Esophagus muscularis mucosa (tissue), 4 donors: Measurements from ENCODE around the gene RAB34. TPM values are rescaled to one million over a fixed set of nuclear protein-coding genes. Genes with fewer than 3 reads are reported as not detected.

Experiments
- DNase-seq: peaks from one replicate; pipeline ENCODE4 v3.0.0-alpha.2; 2017; ENCODE audit errors: extremely low spot score
- H3K27ac ChIP-seq, 4 donors: fragments of 200-600 bp; sonication (generic); replicated peaks in 1 of 4; 1 replicate in 3 of 4; 2 replicates in 1 of 4; pipeline ENCODE4 v1.5.1; 2016 to 2019; ENCODE audit warnings: mild to moderate bottlenecking in 1 of 4
- H3K27me3 ChIP-seq, 4 donors: fragments of 200-600 bp; sonication (generic); one replicate each; pipeline versions ENCODE4 v1.5.1 to v1.6.0; 2016 to 2019
- H3K36me3 ChIP-seq, 4 donors: fragments of 200-600 bp; sonication (generic); one replicate each; pipeline ENCODE4 v1.5.1; 2016 to 2019
- H3K4me1 ChIP-seq, 4 donors: fragments of 200-600 bp; sonication (generic); one replicate each; pipeline ENCODE4 v1.5.1; 2016 to 2019
- H3K4me3 ChIP-seq, 4 donors: fragments of 200-600 bp; sonication (generic); 1 replicate in 2 of 4; 2 replicates in 2 of 4; pipeline ENCODE4 v1.5.1; 2016 to 2019; ENCODE audit warnings: mild to moderate bottlenecking in 4 of 4, moderate library complexity in 1 of 4
- H3K9me3 ChIP-seq, 4 donors: fragments of 200-600 bp; sonication (generic); 1 replicate in 3 of 4; 2 replicates in 1 of 4; pipeline ENCODE4 v1.5.1; 2016 to 2019
- EP300 ChIP-seq: sonication (generic); formaldehyde crosslinking; IDR thresholded peaks from one replicate; pipeline ENCODE4 v1.6.1; 2017; ENCODE audit warnings: antibody characterized with exemption
- POLR2A ChIP-seq: fragments of 450-650 bp; IDR thresholded peaks from one replicate; pipeline ENCODE4 v1.6.1; 2017; ENCODE audit warnings: antibody characterized with exemption, moderate library complexity, mild to moderate bottlenecking, low read depth
- POLR2AphosphoS5 ChIP-seq, 2 donors: sonication (generic); formaldehyde crosslinking; IDR thresholded peaks; one replicate each; pipeline ENCODE4 v1.6.1; 2017; ENCODE audit warnings: antibody characterized with exemption in 2 of 2
- WGBS: methylation state at CpG from one replicate; pipeline ENCODE4 v1.1.5; 2018; 5-methylcytosine and 5-hydroxymethylcytosine counted together
- intact Hi-C: fragments of 100-400 bp; cut with DNase I; formaldehyde crosslinking; loops from one replicate; pipeline ENCODE4 v1.15.1; 2023
- total RNA-seq, 4 donors: library from RNA; depleted of rRNA; stranded (reverse); fragments of >200 nt; gene quantifications; one replicate each; pipeline versions ENCODE4 v1.1.0 to v1.2.1, GENCODE V29; 2016
- TF ChIP-seq, protein P1 (sequence below), 3 experiments: fragments of 200-600 bp in 2 of 3; fragments of 450-650 bp in 1 of 3; sonication (generic) in 2 of 3; IDR thresholded peaks; one replicate each; pipeline ENCODE4 v1.5.1; 2017 to 2019; ENCODE audit warnings: antibody characterized with exemption in 3 of 3, mild to moderate bottlenecking in 2 of 3, moderate library complexity in 1 of 3

RAB34 gene
- total RNA-seq, 4 donors from 2014 or later = 147 to 216 (median 202) TPM

DNA sequence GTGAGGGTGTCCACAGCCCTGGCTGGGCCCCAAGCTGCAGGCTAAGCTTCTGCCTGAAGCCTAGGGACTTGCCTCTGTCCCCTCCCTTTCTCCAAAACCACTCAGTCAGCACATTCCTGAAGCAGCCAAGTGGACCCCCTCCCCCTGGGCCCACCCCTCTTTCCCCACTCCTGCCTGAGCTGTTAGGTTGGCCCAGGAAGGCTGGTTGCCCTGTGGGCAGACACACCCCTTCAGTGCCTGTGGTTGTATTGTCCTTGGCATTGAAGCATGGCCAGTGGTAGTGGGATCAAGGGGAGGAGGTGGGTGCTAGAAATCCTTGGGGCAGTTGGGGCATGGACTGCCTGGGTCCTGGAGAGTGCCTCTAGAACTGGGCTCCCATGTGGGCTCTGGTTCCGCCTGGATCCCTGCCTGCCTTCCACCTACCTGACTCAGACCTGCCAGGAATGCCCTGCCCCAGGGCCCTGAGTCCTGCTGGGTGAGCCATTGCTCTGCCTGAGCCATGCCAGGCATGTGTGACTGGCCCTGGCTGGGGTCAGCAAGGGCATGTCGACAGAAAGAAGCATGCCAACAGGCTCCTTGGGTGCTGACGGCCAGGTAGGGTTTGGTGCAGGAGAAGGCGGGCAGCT, 28.2 kb upstream of the RAB34 start:
- Histone ChIP-seq H3K27me3 (no peaks in the 10 kb centered on the region), H3K4me3 (peak overlapping the region in 3 of 4 donors; percentile 61 to 95 (median 76)), H3K36me3 (peaks cover 0 to 28% (median 23%) of the 10 kb centered on the region in 4 donors), H3K9me3 (no peaks in the 10 kb centered on the region), H3K27ac (peak overlapping the region; percentile 80 to 95 (median 90)), H3K4me1 (peaks cover 45 to 69% (median 62%) of the 10 kb centered on the region in 4 donors)
- WGBS = 78% methylated on average over 3 of the region's 4 CpGs
- no peak for DNase-seq
- TF ChIP-seq POLR2A = no peak
- TF ChIP-seq POLR2AphosphoS5 (IDR thresholded peaks at IDR 0.05) = no peak
- TF ChIP-seq, protein P1, sequence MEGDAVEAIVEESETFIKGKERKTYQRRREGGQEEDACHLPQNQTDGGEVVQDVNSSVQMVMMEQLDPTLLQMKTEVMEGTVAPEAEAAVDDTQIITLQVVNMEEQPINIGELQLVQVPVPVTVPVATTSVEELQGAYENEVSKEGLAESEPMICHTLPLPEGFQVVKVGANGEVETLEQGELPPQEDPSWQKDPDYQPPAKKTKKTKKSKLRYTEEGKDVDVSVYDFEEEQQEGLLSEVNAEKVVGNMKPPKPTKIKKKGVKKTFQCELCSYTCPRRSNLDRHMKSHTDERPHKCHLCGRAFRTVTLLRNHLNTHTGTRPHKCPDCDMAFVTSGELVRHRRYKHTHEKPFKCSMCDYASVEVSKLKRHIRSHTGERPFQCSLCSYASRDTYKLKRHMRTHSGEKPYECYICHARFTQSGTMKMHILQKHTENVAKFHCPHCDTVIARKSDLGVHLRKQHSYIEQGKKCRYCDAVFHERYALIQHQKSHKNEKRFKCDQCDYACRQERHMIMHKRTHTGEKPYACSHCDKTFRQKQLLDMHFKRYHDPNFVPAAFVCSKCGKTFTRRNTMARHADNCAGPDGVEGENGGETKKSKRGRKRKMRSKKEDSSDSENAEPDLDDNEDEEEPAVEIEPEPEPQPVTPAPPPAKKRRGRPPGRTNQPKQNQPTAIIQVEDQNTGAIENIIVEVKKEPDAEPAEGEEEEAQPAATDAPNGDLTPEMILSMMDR (IDR thresholded peaks at IDR 0.05) = no peak
- TF ChIP-seq EP300 = no peak
- intact Hi-C loops = no loop called here

DNA sequence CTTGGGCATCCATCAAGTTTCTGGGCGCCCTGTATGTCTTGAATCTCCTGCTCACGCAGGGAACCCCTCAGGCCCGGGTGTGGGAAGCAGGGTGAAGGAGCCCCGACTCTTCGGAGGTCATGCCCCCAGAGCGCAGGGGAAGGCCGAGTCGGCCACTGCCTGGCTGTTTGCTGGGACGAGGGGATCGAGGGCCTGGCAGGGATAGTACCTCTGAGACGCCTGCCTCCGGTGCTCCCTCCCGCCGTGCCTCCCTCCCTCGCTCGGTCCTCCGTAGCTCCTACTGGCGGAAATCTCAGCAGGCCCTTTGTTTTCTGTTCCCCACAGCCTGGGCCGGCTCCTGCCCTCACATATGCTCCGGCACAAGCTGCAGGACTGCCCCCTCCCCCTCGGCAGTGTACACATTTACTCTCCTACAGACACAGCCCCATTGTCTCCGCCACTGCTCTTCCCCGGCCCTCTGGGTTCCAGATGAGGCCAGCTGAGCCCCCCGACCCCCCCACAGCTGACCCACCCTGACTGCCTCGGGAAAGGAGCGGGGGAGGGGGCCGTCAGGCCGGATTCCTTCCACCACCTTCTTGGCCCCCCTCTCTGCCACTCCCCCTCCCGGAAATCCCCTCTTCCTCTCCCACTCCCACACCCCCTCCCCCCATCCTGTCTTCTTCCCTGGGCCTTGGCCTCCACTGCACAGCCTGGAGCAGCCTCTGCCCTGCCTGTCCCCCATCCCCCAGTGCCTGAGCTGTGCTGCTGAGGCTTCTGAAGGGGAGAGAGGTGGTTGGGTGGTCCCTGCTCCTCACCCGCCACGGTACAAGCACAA, 27.5 kb upstream of the RAB34 start:
- TF ChIP-seq POLR2AphosphoS5 (IDR thresholded peaks at IDR 0.05) = no peak
- TF ChIP-seq, protein P1 (IDR thresholded peaks at IDR 0.05) = no peak
- TF ChIP-seq EP300 = no peak
- no peak for TF ChIP-seq POLR2A
- Histone ChIP-seq H3K27ac (peak overlapping the region; percentile 80 to 95 (median 90)), H3K9me3 (no peaks in the 10 kb centered on the region), H3K27me3 (no peaks in the 10 kb centered on the region), H3K4me1 (peaks cover 45 to 64% (median 61%) of the 10 kb centered on the region in 4 donors), H3K36me3 (peaks cover 0 to 28% (median 23%) of the 10 kb centered on the region in 4 donors), H3K4me3 (peak overlapping the region; percentile 61 to 95 (median 76))
- intact Hi-C loops = no loop called here
- no peak for DNase-seq
- 5% methylated on average over 28 of the region's 31 CpGs for WGBS

DNA sequence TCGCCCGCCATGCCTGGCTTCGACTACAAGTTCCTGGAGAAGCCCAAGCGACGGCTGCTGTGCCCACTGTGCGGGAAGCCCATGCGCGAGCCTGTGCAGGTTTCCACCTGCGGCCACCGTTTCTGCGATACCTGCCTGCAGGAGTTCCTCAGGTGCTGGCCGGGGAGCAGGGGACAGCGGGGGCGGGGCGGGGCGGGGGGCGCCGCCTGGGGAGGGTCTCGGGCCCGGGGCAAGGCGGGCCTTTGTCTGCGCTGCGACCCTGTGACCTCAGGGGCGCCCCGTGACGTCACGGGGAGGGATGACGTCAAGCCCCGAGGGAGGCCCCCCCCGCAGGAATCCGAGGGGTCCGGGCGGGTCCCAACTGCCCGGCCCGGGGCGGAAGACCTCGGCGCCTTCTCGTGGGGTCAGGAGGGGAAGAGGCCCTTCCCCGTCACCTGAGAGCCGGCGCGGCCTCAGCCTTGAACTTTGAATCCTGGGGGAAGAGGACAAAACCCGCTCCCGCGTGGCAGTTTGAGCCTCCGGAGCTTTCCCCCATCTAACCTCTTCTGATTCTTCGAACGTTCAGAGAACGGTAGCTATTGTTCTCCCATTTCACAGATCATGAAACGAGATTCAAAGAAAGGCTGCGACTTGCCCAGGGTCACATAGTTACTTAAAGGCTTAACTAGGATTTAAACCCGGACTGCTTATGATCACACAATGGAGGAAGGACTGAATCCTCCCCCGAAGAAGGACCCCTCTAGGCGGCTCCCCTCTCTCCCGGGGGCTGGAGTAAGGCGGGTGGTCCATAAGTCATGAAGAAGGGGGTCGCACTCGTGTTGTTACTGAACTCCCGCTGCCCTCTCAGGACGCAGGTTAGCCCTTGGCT, 26.7 kb upstream of the RAB34 start:
- H3K27me3 ChIP-seq = no peaks in the 10 kb centered on the region
- peak overlapping the region; percentile 61 to 95 (median 76) for H3K4me3 ChIP-seq
- peaks cover 38 to 56% (median 53%) of the 10 kb centered on the region in 4 donors for H3K4me1 ChIP-seq
- peaks cover 0 to 23% (median 20%) of the 10 kb centered on the region in 4 donors for H3K36me3 ChIP-seq
- intact Hi-C loops = no loop called here
- TF ChIP-seq POLR2A (peak; percentile 59), EP300 (no peak)
- H3K27ac ChIP-seq = peak overlapping the region; percentile 80 to 95 (median 90)
- no peaks in the 10 kb centered on the region for H3K9me3 ChIP-seq
- no peak for DNase-seq
- WGBS = 4% methylated on average over 40 of the region's 61 CpGs

DNA sequence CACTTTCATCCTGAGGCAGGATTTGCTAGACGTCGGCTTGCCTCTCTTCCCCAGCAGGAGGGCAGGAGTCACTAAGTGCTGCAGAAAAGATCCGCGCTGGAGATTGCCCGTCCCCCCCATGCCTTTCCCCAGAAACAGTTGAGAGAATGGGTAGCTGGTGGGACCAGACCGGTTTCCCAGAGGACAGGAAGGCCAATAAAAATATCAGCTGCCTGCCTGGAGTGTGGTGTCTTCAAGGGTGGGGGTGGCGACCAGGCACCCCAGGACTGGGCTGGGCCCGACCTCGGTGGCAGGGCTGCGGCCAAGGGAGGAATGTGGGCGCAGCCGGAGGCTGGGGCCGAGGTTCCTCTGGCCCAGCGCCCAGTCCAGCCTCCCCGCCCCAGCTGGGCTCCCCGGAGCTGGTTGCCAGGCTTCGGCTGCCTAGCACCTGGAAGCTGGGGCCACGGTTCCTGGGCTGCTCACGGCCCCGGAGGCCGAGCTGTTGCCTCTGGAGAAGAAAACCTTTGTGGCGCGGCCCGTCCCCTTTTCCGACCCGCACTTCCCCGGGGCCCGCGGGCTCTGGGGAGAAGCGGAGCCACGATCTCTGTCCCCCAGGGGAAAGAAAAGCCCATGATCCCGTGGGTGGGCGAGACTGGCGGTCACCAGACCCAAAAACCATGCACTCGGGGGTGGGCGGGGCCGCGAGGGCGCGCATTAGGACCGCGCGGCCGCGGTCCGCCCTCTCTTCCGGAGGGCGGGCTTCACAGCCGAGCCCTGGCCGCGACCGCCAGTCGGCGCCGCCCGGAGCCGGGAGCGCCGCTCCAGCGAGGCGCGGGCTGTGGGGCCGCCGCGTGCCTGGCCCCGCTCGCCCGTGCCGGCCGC, 25.8 kb upstream of the RAB34 start, which contains the start of gene TRAF4:
Gene TRAF4 (plus strand): TSS at position 769 of the 861 bp plus-strand sequence. CDS start 102 bp downstream, outside the sequence.
- peaks cover 0 to 14% (median 14%) of the 10 kb centered on the region in 4 donors for H3K36me3 ChIP-seq
- no peak for DNase-seq
- H3K4me3 ChIP-seq = peak within 1 kb of the TSS; percentile 61 to 95 (median 76)
- no peak for TF ChIP-seq EP300
- TF ChIP-seq POLR2A = no peak
- peak; percentile 54 to 85 for TF ChIP-seq POLR2AphosphoS5 (IDR thresholded peaks at IDR 0.05)
- TF ChIP-seq, protein P1 (IDR thresholded peaks at IDR 0.05) = peak in 2 of 3 experiments; percentile 35 to 57
- H3K27ac ChIP-seq = peak within 1 kb of the TSS; percentile 80 to 95 (median 90)
- no peaks in the 10 kb centered on the region for H3K27me3 ChIP-seq
- peaks cover 37 to 49% (median 47%) of the 10 kb centered on the region in 4 donors for H3K4me1 ChIP-seq
- 2% methylated on average over 37 of the region's 70 CpGs for WGBS
- intact Hi-C loops = loop anchor here (2.0 kb wide), 1 partner anchor 15 kb away; the partner anchor contains the start of gene NEK8
- H3K9me3 ChIP-seq = no peaks in the 10 kb centered on the region
